ENCODE results near the gene NTN3. TPM values are rescaled to one million over a fixed set of nuclear protein-coding genes. Genes with fewer than 3 reads are reported as not detected.

The NTN3 gene
- total and polyA plus RNA-seq, 2 of the 8 experiments (the other 6 are each of a cell fraction or from before 2014, with no cell fraction given), result 0.30 to 0.34 TPM

- TF ChIP-seq, protein P1, sequence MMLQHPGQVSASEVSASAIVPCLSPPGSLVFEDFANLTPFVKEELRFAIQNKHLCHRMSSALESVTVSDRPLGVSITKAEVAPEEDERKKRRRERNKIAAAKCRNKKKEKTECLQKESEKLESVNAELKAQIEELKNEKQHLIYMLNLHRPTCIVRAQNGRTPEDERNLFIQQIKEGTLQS (IDR thresholded peaks at IDR 0.05; ENCODE audit: insufficient read depth, low read depth, low read length), result no peak
- no peak for TF ChIP-seq RAD21 (IDR thresholded peaks at IDR 0.05 in 1 of 2, conservative IDR thresholded peaks at IDR 0.05 in 1 of 2; ENCODE audit: low read depth in 2 of 2, low read length in 2 of 2)
- TF ChIP-seq POLR2A (IDR thresholded peaks at IDR 0.05; ENCODE audit: control extremely low read depth in 1 of 2, low read depth in 2 of 2, low read length in 2 of 2), result no peak
- no peak for TF ChIP-seq HDAC6 (IDR thresholded peaks at IDR 0.05; ENCODE audit: low read depth, low read length)
- TF ChIP-seq, protein P2, sequence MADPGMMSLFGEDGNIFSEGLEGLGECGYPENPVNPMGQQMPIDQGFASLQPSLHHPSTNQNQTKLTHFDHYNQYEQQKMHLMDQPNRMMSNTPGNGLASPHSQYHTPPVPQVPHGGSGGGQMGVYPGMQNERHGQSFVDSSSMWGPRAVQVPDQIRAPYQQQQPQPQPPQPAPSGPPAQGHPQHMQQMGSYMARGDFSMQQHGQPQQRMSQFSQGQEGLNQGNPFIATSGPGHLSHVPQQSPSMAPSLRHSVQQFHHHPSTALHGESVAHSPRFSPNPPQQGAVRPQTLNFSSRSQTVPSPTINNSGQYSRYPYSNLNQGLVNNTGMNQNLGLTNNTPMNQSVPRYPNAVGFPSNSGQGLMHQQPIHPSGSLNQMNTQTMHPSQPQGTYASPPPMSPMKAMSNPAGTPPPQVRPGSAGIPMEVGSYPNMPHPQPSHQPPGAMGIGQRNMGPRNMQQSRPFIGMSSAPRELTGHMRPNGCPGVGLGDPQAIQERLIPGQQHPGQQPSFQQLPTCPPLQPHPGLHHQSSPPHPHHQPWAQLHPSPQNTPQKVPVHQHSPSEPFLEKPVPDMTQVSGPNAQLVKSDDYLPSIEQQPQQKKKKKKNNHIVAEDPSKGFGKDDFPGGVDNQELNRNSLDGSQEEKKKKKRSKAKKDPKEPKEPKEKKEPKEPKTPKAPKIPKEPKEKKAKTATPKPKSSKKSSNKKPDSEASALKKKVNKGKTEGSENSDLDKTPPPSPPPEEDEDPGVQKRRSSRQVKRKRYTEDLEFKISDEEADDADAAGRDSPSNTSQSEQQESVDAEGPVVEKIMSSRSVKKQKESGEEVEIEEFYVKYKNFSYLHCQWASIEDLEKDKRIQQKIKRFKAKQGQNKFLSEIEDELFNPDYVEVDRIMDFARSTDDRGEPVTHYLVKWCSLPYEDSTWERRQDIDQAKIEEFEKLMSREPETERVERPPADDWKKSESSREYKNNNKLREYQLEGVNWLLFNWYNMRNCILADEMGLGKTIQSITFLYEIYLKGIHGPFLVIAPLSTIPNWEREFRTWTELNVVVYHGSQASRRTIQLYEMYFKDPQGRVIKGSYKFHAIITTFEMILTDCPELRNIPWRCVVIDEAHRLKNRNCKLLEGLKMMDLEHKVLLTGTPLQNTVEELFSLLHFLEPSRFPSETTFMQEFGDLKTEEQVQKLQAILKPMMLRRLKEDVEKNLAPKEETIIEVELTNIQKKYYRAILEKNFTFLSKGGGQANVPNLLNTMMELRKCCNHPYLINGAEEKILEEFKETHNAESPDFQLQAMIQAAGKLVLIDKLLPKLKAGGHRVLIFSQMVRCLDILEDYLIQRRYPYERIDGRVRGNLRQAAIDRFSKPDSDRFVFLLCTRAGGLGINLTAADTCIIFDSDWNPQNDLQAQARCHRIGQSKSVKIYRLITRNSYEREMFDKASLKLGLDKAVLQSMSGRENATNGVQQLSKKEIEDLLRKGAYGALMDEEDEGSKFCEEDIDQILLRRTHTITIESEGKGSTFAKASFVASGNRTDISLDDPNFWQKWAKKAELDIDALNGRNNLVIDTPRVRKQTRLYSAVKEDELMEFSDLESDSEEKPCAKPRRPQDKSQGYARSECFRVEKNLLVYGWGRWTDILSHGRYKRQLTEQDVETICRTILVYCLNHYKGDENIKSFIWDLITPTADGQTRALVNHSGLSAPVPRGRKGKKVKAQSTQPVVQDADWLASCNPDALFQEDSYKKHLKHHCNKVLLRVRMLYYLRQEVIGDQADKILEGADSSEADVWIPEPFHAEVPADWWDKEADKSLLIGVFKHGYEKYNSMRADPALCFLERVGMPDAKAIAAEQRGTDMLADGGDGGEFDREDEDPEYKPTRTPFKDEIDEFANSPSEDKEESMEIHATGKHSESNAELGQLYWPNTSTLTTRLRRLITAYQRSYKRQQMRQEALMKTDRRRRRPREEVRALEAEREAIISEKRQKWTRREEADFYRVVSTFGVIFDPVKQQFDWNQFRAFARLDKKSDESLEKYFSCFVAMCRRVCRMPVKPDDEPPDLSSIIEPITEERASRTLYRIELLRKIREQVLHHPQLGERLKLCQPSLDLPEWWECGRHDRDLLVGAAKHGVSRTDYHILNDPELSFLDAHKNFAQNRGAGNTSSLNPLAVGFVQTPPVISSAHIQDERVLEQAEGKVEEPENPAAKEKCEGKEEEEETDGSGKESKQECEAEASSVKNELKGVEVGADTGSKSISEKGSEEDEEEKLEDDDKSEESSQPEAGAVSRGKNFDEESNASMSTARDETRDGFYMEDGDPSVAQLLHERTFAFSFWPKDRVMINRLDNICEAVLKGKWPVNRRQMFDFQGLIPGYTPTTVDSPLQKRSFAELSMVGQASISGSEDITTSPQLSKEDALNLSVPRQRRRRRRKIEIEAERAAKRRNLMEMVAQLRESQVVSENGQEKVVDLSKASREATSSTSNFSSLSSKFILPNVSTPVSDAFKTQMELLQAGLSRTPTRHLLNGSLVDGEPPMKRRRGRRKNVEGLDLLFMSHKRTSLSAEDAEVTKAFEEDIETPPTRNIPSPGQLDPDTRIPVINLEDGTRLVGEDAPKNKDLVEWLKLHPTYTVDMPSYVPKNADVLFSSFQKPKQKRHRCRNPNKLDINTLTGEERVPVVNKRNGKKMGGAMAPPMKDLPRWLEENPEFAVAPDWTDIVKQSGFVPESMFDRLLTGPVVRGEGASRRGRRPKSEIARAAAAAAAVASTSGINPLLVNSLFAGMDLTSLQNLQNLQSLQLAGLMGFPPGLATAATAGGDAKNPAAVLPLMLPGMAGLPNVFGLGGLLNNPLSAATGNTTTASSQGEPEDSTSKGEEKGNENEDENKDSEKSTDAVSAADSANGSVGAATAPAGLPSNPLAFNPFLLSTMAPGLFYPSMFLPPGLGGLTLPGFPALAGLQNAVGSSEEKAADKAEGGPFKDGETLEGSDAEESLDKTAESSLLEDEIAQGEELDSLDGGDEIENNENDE (IDR thresholded peaks at IDR 0.05; ENCODE audit: insufficient replicate concordance, low read length), result no peak
Measured at GRCh38 chr16:2451851-2452320, 19.2 kb upstream of the NTN3 start (continued).
